HepG2 (cell line): ENCODE data around the gene NINL. TPM values are rescaled to one million over a fixed set of nuclear protein-coding genes. Genes with fewer than 3 reads are reported as not detected.

Experiments used
- BCL6 ChIP-seq: IDR thresholded peaks from 2 replicates; pipeline ENCODE4 v1.6.1; 2016; ENCODE audit warnings: missing genetic modification reagents, missing compliant biosample characterization
- DZIP1 ChIP-seq: sonication (generic); formaldehyde crosslinking; IDR thresholded peaks from 2 replicates; pipeline ENCODE4 v1.5.0; 2020; ENCODE audit warnings: mild to moderate bottlenecking, missing genetic modification reagents
- ETV5 ChIP-seq: IDR thresholded peaks from 2 replicates; pipeline ENCODE4 v1.6.1; 2018; ENCODE audit warnings: missing biosample characterization, missing genetic modification reagents, inconsistent platforms, borderline replicate concordance
- POGK ChIP-seq: sonication (generic); formaldehyde crosslinking; conservative IDR thresholded peaks from 2 replicates; pipeline ENCODE4 v1.8.0; 2022; ENCODE audit warnings: mild to moderate bottlenecking, moderate library complexity, missing genetic modification reagents
- RBFOX2 ChIP-seq: fragments of 200-400 bp; formaldehyde crosslinking; IDR thresholded peaks from 2 replicates; pipeline ENCODE4 v1.6.1; 2017; ENCODE audit warnings: low read depth, mild to moderate bottlenecking, low read length
- SAP130 ChIP-seq: IDR thresholded peaks from 2 replicates; pipeline ENCODE4 v1.6.1; 2016; ENCODE audit warnings: low read depth
- ZBED4 ChIP-seq: sonication (generic); formaldehyde crosslinking; IDR thresholded peaks from 2 replicates; pipeline ENCODE4 v1.4.0; 2020; ENCODE audit warnings: missing genetic modification reagents, borderline replicate concordance
- ZNF407 ChIP-seq: sonication (generic); formaldehyde crosslinking; IDR thresholded peaks from one replicate; pipeline ENCODE4 v1.5.1; 2020; ENCODE audit warnings: mild to moderate bottlenecking, missing genetic modification reagents; ENCODE audit errors: not compliant biosample characterization
- ZNF414 ChIP-seq: sonication (generic); formaldehyde crosslinking; IDR thresholded peaks from 2 replicates; pipeline ENCODE4 v1.5.0; 2020; ENCODE audit warnings: missing genetic modification reagents
- polyA plus RNA-seq, 8 experiments: library from polyadenylated mRNA; depleted of rRNA in 3 of 8; stranded (reverse) in 7 of 8; unstranded in 1 of 8; fragments of >200 nt; fragmentation: Illumina TruSeq in 4 of 8; extraction: Trizol in 4 of 8; gene quantifications; 2 replicates each; pipeline versions ENCODE4 v1.2.1 to v1.2.3, GENCODE V29; 2011 to 2016; ENCODE audit warnings: low read depth in 4 of 8, missing spikeins in 1 of 8, mixed read lengths in 1 of 8; ENCODE audit not compliant: insufficient read depth in 1 of 8
- total RNA-seq, 5 experiments: library from RNA; depleted of rRNA; stranded (reverse); fragments of >200 nt; fragmentation: Illumina TruSeq; extraction: Trizol; gene quantifications; 2 replicates each; pipeline ENCODE4 v1.2.3, GENCODE V29; 2016; ENCODE audit warnings: low read depth in 1 of 5

NINL gene
- total and polyA plus RNA-seq, 2 of the 13 experiments (the other 11 are each of a cell fraction or from before 2014, with no cell fraction given), result 32.3 to 34.3 TPM

GRCh38 chr20:25525867-25526266 lies 59.5 kb downstream of the NINL start (continued):
- TF ChIP-seq DZIP1, result no peak
- peak; percentile 97 for TF ChIP-seq BCL6 (CRISPR knock-in tag)
- no peak for TF ChIP-seq ZNF414
- TF ChIP-seq POGK (CRISPR knock-in tag), result no peak
- 0 out of 2 replicates have a peak, but pooled peaks have one; percentile 23 for TF ChIP-seq ZBED4
- TF ChIP-seq ETV5 (CRISPR knock-in tag), result no peak; the same call in 1 of the 2 replicates
- no peak for TF ChIP-seq ZNF407 (CRISPR knock-in tag)
- TF ChIP-seq SAP130 (CRISPR knock-in tag), result peak; percentile 90
- no peak for TF ChIP-seq RBFOX2
